GM18951 (cell line): Measurements from ENCODE around the gene ASIC2.

Source experiments
- POLR2A ChIP-seq: IDR thresholded peaks from 4 replicates; pipeline ENCODE4 v1.6.1; 2011; ENCODE audit warnings: mild to moderate bottlenecking; ENCODE audit not compliant: insufficient read length, insufficient read depth; ENCODE audit errors: extremely low read depth
- in situ Hi-C: fragments of 300-500 bp; cut with MboI; formaldehyde crosslinking; loops from one replicate; pipeline ENCODE4 v1.12.0; 2022; ENCODE audit warnings: low sequenced_read_pairs, mixed read lengths, inconsistent platforms; ENCODE audit not compliant: unreplicated experiment

The ASIC2 gene

GRCh38 chr17:33113276-33113990 lies 179.7 kb downstream of the ASIC2 start:
- no peak for TF ChIP-seq POLR2A
- in situ Hi-C loops: no loop called here

GRCh38 chr17:33112763-33113162 lies 180.3 kb downstream of the ASIC2 start:
- in situ Hi-C loops: no loop called here
- TF ChIP-seq POLR2A: no peak

- in situ Hi-C loops: no loop called here
- no peak for TF ChIP-seq POLR2A
These were observed 183.6 kb downstream of the ASIC2 start for GRCh38 chr17:33109336-33110072.

- TF ChIP-seq POLR2A: no peak
- in situ Hi-C loops: no loop called here
These were observed 186.4 kb downstream of the ASIC2 start for GRCh38 chr17:33106525-33107165.

GRCh38 chr17:33105911-33106310 lies 187.2 kb downstream of the ASIC2 start:
- in situ Hi-C loops: no loop called here
- TF ChIP-seq POLR2A: no peak

- TF ChIP-seq POLR2A: no peak
- in situ Hi-C loops: no loop called here
These were observed 193.2 kb downstream of the ASIC2 start for GRCh38 chr17:33099906-33100305.

GRCh38 chr17:33099252-33099651 lies 193.8 kb downstream of the ASIC2 start:
- no peak for TF ChIP-seq POLR2A
- in situ Hi-C loops: no loop called here

GRCh38 chr17:33097411-33097810 lies 195.7 kb downstream of the ASIC2 start:
- no peak for TF ChIP-seq POLR2A
- in situ Hi-C loops: no loop called here

GRCh38 chr17:33096161-33096560 lies 196.9 kb downstream of the ASIC2 start:
- TF ChIP-seq POLR2A: no peak
- in situ Hi-C loops: no loop called here

GRCh38 chr17:33091271-33091670 lies 201.8 kb downstream of the ASIC2 start:
- in situ Hi-C loops: no loop called here
- no peak for TF ChIP-seq POLR2A

- TF ChIP-seq POLR2A: no peak
- in situ Hi-C loops: no loop called here
These were observed 202.3 kb downstream of the ASIC2 start for GRCh38 chr17:33090806-33091205.

GRCh38 chr17:33086878-33087277 lies 206.2 kb downstream of the ASIC2 start:
- in situ Hi-C loops: no loop called here
- no peak for TF ChIP-seq POLR2A

- TF ChIP-seq POLR2A: no peak
- in situ Hi-C loops: no loop called here
These were observed 207.1 kb downstream of the ASIC2 start for GRCh38 chr17:33086041-33086440.

GRCh38 chr17:33085256-33085655 lies 207.8 kb downstream of the ASIC2 start:
- no peak for TF ChIP-seq POLR2A
- in situ Hi-C loops: no loop called here
